Measurements from ENCODE around the gene HOXD8.

DNA sequence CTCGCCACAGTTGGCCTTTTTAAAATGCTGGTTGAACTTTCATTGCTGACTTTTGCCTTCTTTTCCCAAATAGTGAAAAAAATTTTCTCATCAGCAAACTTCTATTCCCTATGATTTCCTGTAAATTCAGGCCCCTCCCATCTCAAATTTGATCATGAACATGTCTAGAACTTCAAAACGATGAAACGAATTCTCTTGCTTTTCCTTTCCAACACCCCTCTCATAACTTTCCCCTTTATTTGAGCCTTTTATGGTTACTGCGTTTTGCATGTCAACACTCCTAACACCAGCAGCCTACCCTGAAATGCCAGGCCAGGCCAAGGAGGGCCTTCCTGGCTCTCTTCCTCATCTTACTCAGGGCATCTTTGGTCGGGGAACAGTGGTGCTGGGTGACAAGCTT, 38.6 kb upstream of the HOXD8 start:
- TF ChIP-seq, protein P1, sequence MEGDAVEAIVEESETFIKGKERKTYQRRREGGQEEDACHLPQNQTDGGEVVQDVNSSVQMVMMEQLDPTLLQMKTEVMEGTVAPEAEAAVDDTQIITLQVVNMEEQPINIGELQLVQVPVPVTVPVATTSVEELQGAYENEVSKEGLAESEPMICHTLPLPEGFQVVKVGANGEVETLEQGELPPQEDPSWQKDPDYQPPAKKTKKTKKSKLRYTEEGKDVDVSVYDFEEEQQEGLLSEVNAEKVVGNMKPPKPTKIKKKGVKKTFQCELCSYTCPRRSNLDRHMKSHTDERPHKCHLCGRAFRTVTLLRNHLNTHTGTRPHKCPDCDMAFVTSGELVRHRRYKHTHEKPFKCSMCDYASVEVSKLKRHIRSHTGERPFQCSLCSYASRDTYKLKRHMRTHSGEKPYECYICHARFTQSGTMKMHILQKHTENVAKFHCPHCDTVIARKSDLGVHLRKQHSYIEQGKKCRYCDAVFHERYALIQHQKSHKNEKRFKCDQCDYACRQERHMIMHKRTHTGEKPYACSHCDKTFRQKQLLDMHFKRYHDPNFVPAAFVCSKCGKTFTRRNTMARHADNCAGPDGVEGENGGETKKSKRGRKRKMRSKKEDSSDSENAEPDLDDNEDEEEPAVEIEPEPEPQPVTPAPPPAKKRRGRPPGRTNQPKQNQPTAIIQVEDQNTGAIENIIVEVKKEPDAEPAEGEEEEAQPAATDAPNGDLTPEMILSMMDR (IDR thresholded peaks at IDR 0.05), result no peak
- TF ChIP-seq EP300 (IDR thresholded peaks at IDR 0.05) (no peak), POLR2A (IDR thresholded peaks at IDR 0.05) (no peak)

All from suprapubic skin (tissue), 3 donors.